AG10803 (cell line): ENCODE data around the gene TSPAN14.

ENCODE experiments used
- DNase-seq: peaks from one replicate; pipeline ENCODE4 v3.0.0; 2010; ENCODE audit warnings: low read depth
- H3K4me3 ChIP-seq: 2 replicates; pipeline ENCODE4 v1.5.1; 2011; ENCODE audit warnings: mild to moderate bottlenecking, low read length, control low read depth
- CTCF ChIP-seq: conservative IDR thresholded peaks from 2 replicates; pipeline ENCODE4 v1.5.1; 2011; ENCODE audit warnings: mild to moderate bottlenecking, low read length, control low read depth, inconsistent platforms

TSPAN14 gene

GRCh38 chr10:80409121-80409520, 45.0 kb upstream of the TSPAN14 start:
- no peak for TF ChIP-seq CTCF
- no peak overlapping the region for H3K4me3 ChIP-seq
- no peak for DNase-seq

- no peak for DNase-seq
- no peak for TF ChIP-seq CTCF
- H3K4me3 ChIP-seq = no peak overlapping the region
These were observed 44.0 kb upstream of the TSPAN14 start for GRCh38 chr10:80410122-80410521.

GRCh38 chr10:80410578-80411145, 43.4 kb upstream of the TSPAN14 start:
- no peak overlapping the region for H3K4me3 ChIP-seq
- DNase-seq = no peak
- TF ChIP-seq CTCF = no peak

- no peak for TF ChIP-seq CTCF
- no peak overlapping the region for H3K4me3 ChIP-seq
- no peak for DNase-seq
These were observed 42.8 kb upstream of the TSPAN14 start for GRCh38 chr10:80411267-80411668.

- TF ChIP-seq CTCF = no peak
- H3K4me3 ChIP-seq = no peak overlapping the region
- DNase-seq = no peak
These were observed 42.4 kb upstream of the TSPAN14 start for GRCh38 chr10:80411681-80412220.

- H3K4me3 ChIP-seq = no peak overlapping the region
- no peak for TF ChIP-seq CTCF
- no peak for DNase-seq
These were observed 41.6 kb upstream of the TSPAN14 start for GRCh38 chr10:80412486-80412885.

- no peak for DNase-seq
- no peak overlapping the region for H3K4me3 ChIP-seq
- TF ChIP-seq CTCF = no peak
These were observed 40.7 kb upstream of the TSPAN14 start for GRCh38 chr10:80413271-80413996.
